H1 (cell line): ENCODE measurements around the gene SORD. TPM values are rescaled to one million over a fixed set of nuclear protein-coding genes. Genes with fewer than 3 reads are reported as not detected.

Experiments
- CTCF ChIA-PET: fragments of 300-600 bp; sonication (Branson Sonifier 250); formaldehyde crosslinking; loops from one replicate; lab custom pipeline; 2021; ENCODE audit not compliant: partially characterized antibody; lab: Charles Lee
- POLR2A ChIA-PET: fragments of 300-600 bp; sonication (Branson Sonifier 250); formaldehyde crosslinking; loops from one replicate; lab custom pipeline; 2021; ENCODE audit warnings: inconsistent platforms; ENCODE audit not compliant: partially characterized antibody; lab: Charles Lee
- DNase-seq, 2 experiments: peaks; one replicate each; pipeline versions ENCODE4 v3.0.0 to v3.0.0-alpha.2; 2010 to 2022; ENCODE audit warnings: low spot score in 2 of 2, low read depth in 1 of 2, mixed read lengths in 1 of 2
- FAIRE-seq: peaks from 2 replicates; lab custom pipeline; 2011; peaks lifted over from hg19 to GRCh38; lab: Jason Lieb, UNC
- H2AFZ ChIP-seq: 2 replicates; pipeline ENCODE4 v1.8.1; 2012; ENCODE audit warnings: low read length, inconsistent platforms
- H2AK5ac ChIP-seq: 2 replicates; pipeline ENCODE4 v1.6.1; 2013; ENCODE audit warnings: low read depth, low read length
- H2BK120ac ChIP-seq: replicated peaks from 2 replicates; pipeline ENCODE3; 2013; ENCODE audit warnings: low read depth, low read length, inconsistent platforms
- H2BK12ac ChIP-seq: 2 replicates; pipeline ENCODE4 v1.6.1; 2013; ENCODE audit warnings: low read depth, low read length
- H2BK15ac ChIP-seq: 2 replicates; pipeline ENCODE4 v1.6.1; 2013; ENCODE audit warnings: low read length
- H2BK20ac ChIP-seq: 2 replicates; pipeline ENCODE4 v1.6.1; 2013; ENCODE audit warnings: low read length
- H2BK5ac ChIP-seq: 2 replicates; pipeline ENCODE4 v1.6.1; 2013; ENCODE audit warnings: low read depth, low read length
- H3K14ac ChIP-seq: 2 replicates; pipeline ENCODE4 v1.6.1; 2013; ENCODE audit warnings: inconsistent platforms; ENCODE audit not compliant: insufficient read length
- H3K18ac ChIP-seq: 2 replicates; pipeline ENCODE4 v1.6.1; 2013; ENCODE audit warnings: low read length; ENCODE audit errors: extremely low read depth
- H3K23ac ChIP-seq: 2 replicates; pipeline ENCODE4 v1.6.1; 2013; ENCODE audit warnings: inconsistent platforms; ENCODE audit not compliant: insufficient read length
- H3K23me2 ChIP-seq: 2 replicates; pipeline ENCODE4 v1.6.1; 2013; ENCODE audit warnings: low read depth, low read length
- H3K27ac ChIP-seq: 2 replicates; pipeline ENCODE4 v1.6.1; 2011; ENCODE audit warnings: low read depth, low read length, inconsistent platforms
- H3K27me3 ChIP-seq, 4 experiments: replicated peaks in 1 of 4; 1 replicate in 1 of 4; 2 replicates in 3 of 4; pipeline versions ENCODE4 v1.6.1 to v1.8.1; 2011 to 2013; ENCODE audit warnings: low read length in 3 of 4, mild to moderate bottlenecking in 3 of 4, inconsistent platforms in 2 of 4, mixed read lengths in 2 of 4, moderate library complexity in 1 of 4; ENCODE audit not compliant: control insufficient read depth in 3 of 4, insufficient read depth in 3 of 4; ENCODE audit errors: extremely low read depth in 1 of 4
- H3K36me3 ChIP-seq, 4 experiments: 2 replicates each; pipeline versions ENCODE4 v1.6.1 to v1.8.1; 2011 to 2013; ENCODE audit warnings: mild to moderate bottlenecking in 4 of 4, low read length in 3 of 4, moderate library complexity in 2 of 4, control low read depth in 1 of 4, inconsistent platforms in 1 of 4; ENCODE audit not compliant: insufficient read depth in 4 of 4, control insufficient read depth in 2 of 4
- H3K4ac ChIP-seq: replicated peaks from 2 replicates; pipeline ENCODE3; 2013; ENCODE audit warnings: low read length, low read depth, mixed read lengths, inconsistent platforms; ENCODE audit not compliant: insufficient read length
- H3K4me1 ChIP-seq, 4 experiments: replicated peaks in 1 of 4; 1 replicate in 1 of 4; 2 replicates in 3 of 4; pipeline versions ENCODE4 v1.6.1 to v1.8.1; 2011 to 2013; ENCODE audit warnings: low read length in 3 of 4, inconsistent platforms in 2 of 4, mixed read lengths in 1 of 4; ENCODE audit not compliant: insufficient read depth in 4 of 4, control insufficient read depth in 3 of 4
- H3K4me2 ChIP-seq, 2 experiments: 2 replicates each; pipeline versions ENCODE4 v1.6.1 to v1.8.1; 2011 to 2013; ENCODE audit warnings: low read depth in 2 of 2, low read length in 2 of 2, control low read depth in 1 of 2, inconsistent platforms in 1 of 2, mild to moderate bottlenecking in 1 of 2; ENCODE audit not compliant: insufficient read depth in 1 of 2
- H3K4me3 ChIP-seq, 4 experiments: fragments of 200-600, 300-600 bp in 1 of 4; sonication (generic), shearing (Covaris generic), sonication (Bioruptor Twin) in 1 of 4; 2 replicates each; pipeline versions ENCODE4 v1.5.1 to v1.8.1; 2011 to 2016; ENCODE audit warnings: low read length in 4 of 4, low read depth in 3 of 4, control low read depth in 2 of 4, inconsistent platforms in 2 of 4, mild to moderate bottlenecking in 2 of 4, mixed read lengths in 1 of 4, moderate library complexity in 1 of 4; ENCODE audit not compliant: insufficient read depth in 2 of 4; ENCODE audit errors: extremely low read depth in 1 of 4
- H3K56ac ChIP-seq: replicated peaks from 2 replicates; pipeline ENCODE3; 2013; ENCODE audit warnings: low read depth, mild to moderate bottlenecking, mixed read lengths, low read length, inconsistent platforms; ENCODE audit not compliant: insufficient read length
- H3K79me1 ChIP-seq: 2 replicates; pipeline ENCODE4 v1.6.1; 2013; ENCODE audit warnings: low read depth, low read length, control low read depth
- H3K79me2 ChIP-seq, 2 experiments: 2 replicates each; pipeline versions ENCODE4 v1.6.1 to v1.8.1; 2012 to 2013; ENCODE audit warnings: low read length in 2 of 2, mild to moderate bottlenecking in 2 of 2, inconsistent platforms in 1 of 2; ENCODE audit not compliant: insufficient read depth in 2 of 2, control insufficient read depth in 1 of 2
- H3K9ac ChIP-seq, 4 experiments: replicated peaks in 1 of 4; 1 replicate in 1 of 4; 2 replicates in 3 of 4; pipeline versions ENCODE4 v1.6.1 to v1.8.1; 2011 to 2013; ENCODE audit warnings: low read depth in 3 of 4, low read length in 3 of 4, control low read depth in 2 of 4, mild to moderate bottlenecking in 2 of 4, moderate library complexity in 2 of 4, inconsistent platforms in 1 of 4; ENCODE audit errors: extremely low read depth in 1 of 4
- H3K9me3 ChIP-seq, 2 experiments: 2 replicates each; pipeline versions ENCODE4 v1.6.1 to v1.8.1; 2012 to 2013; ENCODE audit warnings: mild to moderate bottlenecking in 2 of 2, moderate library complexity in 2 of 2, control low read depth in 1 of 2, inconsistent platforms in 1 of 2, low read depth in 1 of 2, low read length in 1 of 2, mixed read lengths in 1 of 2; ENCODE audit not compliant: insufficient read depth in 2 of 2
- H4K20me1 ChIP-seq, 2 experiments: replicated peaks in 1 of 2; 2 replicates each; pipeline versions ENCODE3 to v1.8.1; 2011 to 2013; ENCODE audit warnings: inconsistent platforms in 2 of 2, low read length in 2 of 2, mild to moderate bottlenecking in 1 of 2; ENCODE audit not compliant: insufficient read depth in 2 of 2, control insufficient read depth in 1 of 2
- H4K5ac ChIP-seq: 2 replicates; pipeline ENCODE4 v1.6.1; 2013; ENCODE audit warnings: low read length, low read depth, mixed read lengths, inconsistent platforms; ENCODE audit not compliant: insufficient read length
- H4K8ac ChIP-seq: 2 replicates; pipeline ENCODE4 v1.8.0; 2013; ENCODE audit warnings: mild to moderate bottlenecking, moderate library complexity, low read length, inconsistent platforms; ENCODE audit not compliant: insufficient read depth; ENCODE audit errors: extremely low read depth
- H4K91ac ChIP-seq: replicated peaks from 2 replicates; pipeline ENCODE3; 2013; ENCODE audit warnings: low read length, mixed read lengths, inconsistent platforms; ENCODE audit not compliant: insufficient read length
- KDM4A ChIP-seq: IDR thresholded peaks from one replicate; pipeline ENCODE4 v1.7.1; 2012; ENCODE audit warnings: low read depth, mild to moderate bottlenecking, moderate library complexity, low read length, inconsistent platforms; ENCODE audit not compliant: severe bottlenecking
- TAF1 ChIP-seq: IDR thresholded peaks from 2 replicates; pipeline ENCODE4 v1.6.1; 2011; ENCODE audit warnings: mild to moderate bottlenecking, low read depth, low read length
- TEAD4 ChIP-seq: IDR thresholded peaks from 2 replicates; pipeline ENCODE4 v1.6.1; 2012; ENCODE audit warnings: low read depth, low read length, inconsistent platforms, mixed read lengths
- YY1 ChIP-seq: IDR thresholded peaks from 2 replicates; pipeline ENCODE4 v1.6.1; 2011; ENCODE audit warnings: low read depth, mild to moderate bottlenecking, low read length
- WGBS, 2 experiments: shearing (Covaris generic) in 1 of 2; methylation state at CpG; one replicate each; pipeline versions ENCODE4 v1.1.6 to v1.1.7; 2013 to 2015; ENCODE audit warnings: low lambda C conversion rate in 2 of 2, mixed read lengths in 2 of 2, inconsistent platforms in 1 of 2, low coverage in 1 of 2, missing lambda C conversion rate in 1 of 2; ENCODE audit not compliant: insufficient replicate concordance in 2 of 2, insufficient coverage in 1 of 2, insufficient read length in 1 of 2; ENCODE audit errors: extremely low coverage in 1 of 2, missing lambda C conversion rate in 1 of 2; 5-methylcytosine and 5-hydroxymethylcytosine counted together
- polyA plus RNA-seq, 7 experiments: library from polyadenylated mRNA; depleted of rRNA in 3 of 7; stranded (reverse) in 5 of 7; unstranded in 2 of 7; fragments of >200 nt in 5 of 7; fragments of 200-250 nt in 2 of 7; gene quantifications; 1 replicate in 5 of 7; 2 replicates in 1 of 7; 4 replicates in 1 of 7; pipeline versions ENCODE4 v1.2.1 to v1.2.3, GENCODE V29; 2011 to 2013; ENCODE audit warnings: missing spikeins in 2 of 7, mixed read lengths in 2 of 7
- total RNA-seq: library from RNA; stranded (reverse); fragmentation: NEBNext Ultra II Directional; extraction: Animal tissue kit (Norgen Biotek cat#: 25700); gene quantifications from 2 replicates; pipeline ENCODE4 v1.2.1, GENCODE V29; 2021
- TF ChIP-seq, protein P1 (sequence below): IDR thresholded peaks from 2 replicates; pipeline ENCODE4 v1.6.1; 2012; ENCODE audit warnings: inconsistent platforms
- TF ChIP-seq, protein P2 (sequence below): IDR thresholded peaks from 2 replicates; pipeline ENCODE4 v1.6.1; 2012; ENCODE audit warnings: inconsistent platforms

The SORD gene
- total and polyA plus RNA-seq, 2 of the 8 experiments (the other 6 are each of a cell fraction or from before 2014, with no cell fraction given) = 52.6 to 75.8 TPM

DNA sequence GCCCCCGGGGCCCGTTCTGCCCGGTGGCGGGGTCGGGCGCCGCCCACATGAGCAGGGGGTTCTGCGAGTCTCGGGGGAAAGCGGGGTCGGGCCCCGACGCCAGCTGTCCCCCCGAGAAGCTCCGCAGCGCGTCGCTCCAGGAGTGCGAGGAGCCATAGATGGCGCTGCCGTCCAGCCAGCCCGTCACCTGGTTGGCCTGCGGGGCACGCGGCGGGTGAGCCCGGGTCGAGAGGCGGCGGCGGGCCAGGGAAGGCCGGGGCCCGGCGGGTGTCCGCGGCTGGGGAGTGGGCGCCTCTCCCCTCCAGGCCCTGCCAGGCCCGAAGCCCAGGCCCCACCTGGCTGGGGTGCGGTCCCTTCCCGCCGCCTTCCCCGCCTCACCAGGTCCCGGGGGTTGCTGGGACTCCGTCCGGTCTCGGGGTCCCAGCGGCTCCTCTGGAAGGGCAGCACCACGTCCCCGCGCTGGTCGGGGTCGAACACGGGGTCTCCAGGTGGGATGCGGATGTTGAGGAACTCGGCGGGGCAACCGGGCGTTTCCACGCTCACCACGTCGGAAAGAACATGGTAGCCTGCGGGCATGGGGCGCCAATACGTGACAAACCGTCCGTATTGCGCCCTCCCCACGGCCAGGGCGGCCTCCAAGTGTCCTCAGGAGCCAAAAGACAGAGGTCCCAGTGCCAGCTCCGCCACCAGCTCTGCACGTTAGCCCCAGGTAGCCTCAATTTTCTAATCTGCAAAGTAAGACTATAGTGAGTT, 88.6 kb downstream of the SORD start:
- H2AFZ ChIP-seq = no peak overlapping the region
- H3K79me1 ChIP-seq = no peaks in the 10 kb centered on the region
- H2BK5ac ChIP-seq = no peak overlapping the region
- no peak overlapping the region for H3K23ac ChIP-seq
- peak in 1 of 2 experiments; percentile 63 for DNase-seq
- H3K27ac ChIP-seq = no peak overlapping the region
- H4K8ac ChIP-seq = no peak overlapping the region
- H3K36me3 ChIP-seq = peaks cover 0 to 3% (median 0%) of the 10 kb centered on the region in 4 experiments; a peak in 1 of 8 replicates
- no peak overlapping the region for H3K14ac ChIP-seq
- H3K9ac ChIP-seq = no peak overlapping the region
- no peak overlapping the region for H2BK20ac ChIP-seq
- no peak overlapping the region for H2BK12ac ChIP-seq
- peak overlapping the region in 2 of 4 experiments; percentile 4 to 57; a peak in 4 of 8 replicates for H3K4me3 ChIP-seq
- H3K4ac ChIP-seq = no peak overlapping the region
- no peak overlapping the region for H2BK120ac ChIP-seq
- 4% methylated on average over 41 of the region's 71 CpGs; no CpG with 5 or more reads in 1 of the 2 experiments for WGBS, 2 experiments
- peak overlapping the region; percentile 84 to 85 for H3K4me2 ChIP-seq
- H4K20me1 ChIP-seq = peaks cover 19 to 41% of the 10 kb centered on the region in 2 experiments
- ChIA-PET CTCF (interaction anchor here (0.9 to 5.5 kb wide), 5 partner anchors 13 to 75 kb away, joined by 3 to 45 read pairs (median 7); partner anchors contain the start of genes DUOX1 and DUOXA1), POLR2A (no interaction called here)
- no peak overlapping the region for H3K56ac ChIP-seq
- TF ChIP-seq, protein P1, sequence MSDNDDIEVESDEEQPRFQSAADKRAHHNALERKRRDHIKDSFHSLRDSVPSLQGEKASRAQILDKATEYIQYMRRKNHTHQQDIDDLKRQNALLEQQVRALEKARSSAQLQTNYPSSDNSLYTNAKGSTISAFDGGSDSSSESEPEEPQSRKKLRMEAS = peak; percentile 53; the same call in 1 of the 2 replicates
- TF ChIP-seq YY1 = no peak
- TF ChIP-seq TEAD4 = no peak
- TF ChIP-seq, protein P2, sequence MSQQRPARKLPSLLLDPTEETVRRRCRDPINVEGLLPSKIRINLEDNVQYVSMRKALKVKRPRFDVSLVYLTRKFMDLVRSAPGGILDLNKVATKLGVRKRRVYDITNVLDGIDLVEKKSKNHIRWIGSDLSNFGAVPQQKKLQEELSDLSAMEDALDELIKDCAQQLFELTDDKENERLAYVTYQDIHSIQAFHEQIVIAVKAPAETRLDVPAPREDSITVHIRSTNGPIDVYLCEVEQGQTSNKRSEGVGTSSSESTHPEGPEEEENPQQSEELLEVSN = peak; percentile 50
- peak; percentile 51 for TF ChIP-seq KDM4A
- no peak for TF ChIP-seq TAF1
- H4K91ac ChIP-seq = no peak overlapping the region
- H3K27me3 ChIP-seq = peaks cover 70 to 80% (median 75%) of the 10 kb centered on the region in 4 experiments
- H4K5ac ChIP-seq = no peak overlapping the region
- H2BK15ac ChIP-seq = no peak overlapping the region
- H3K4me1 ChIP-seq = peaks cover 0 to 25% (median 20%) of the 10 kb centered on the region in 4 experiments; a peak in 6 of 7 replicates
- no peak overlapping the region for H2AK5ac ChIP-seq
- peaks cover 6% of the 10 kb centered on the region; the same call in 1 of the 2 replicates for H3K23me2 ChIP-seq
- H3K9me3 ChIP-seq = no peaks in the 10 kb centered on the region; a peak in 1 of 4 replicates
- no peak overlapping the region for H3K18ac ChIP-seq
- FAIRE-seq = no peak
- H3K79me2 ChIP-seq = no peaks in the 10 kb centered on the region
